ENCODE measurements around the gene CDK19. TPM values are rescaled to one million over a fixed set of nuclear protein-coding genes. Genes with fewer than 3 reads are reported as not detected.

Gene CDK19
- total and polyA plus RNA-seq, 2 of the 4 experiments (the other 2 are of a cell fraction) = 6.0 to 6.8 TPM

DNA sequence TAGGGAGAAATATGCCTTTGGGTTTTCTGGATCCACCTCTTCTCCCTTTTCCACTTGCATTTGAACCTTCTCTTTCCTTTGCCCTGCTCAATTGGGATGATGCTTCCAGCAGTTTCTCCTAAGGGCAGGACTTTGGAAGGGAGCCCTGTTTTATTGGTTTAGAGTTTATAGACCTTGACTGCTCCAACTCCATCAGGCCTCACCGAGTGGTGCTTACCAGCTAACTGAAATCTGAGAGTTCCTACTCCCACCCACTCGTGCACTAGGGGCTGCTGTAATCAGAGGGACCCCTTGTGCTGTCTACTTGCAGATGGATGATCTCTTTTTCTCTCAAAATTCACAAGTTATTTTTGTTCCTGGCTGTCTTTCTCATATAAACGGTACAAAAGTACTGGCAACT is 217.5 kb downstream of the CDK19 start:
- no peak for TF ChIP-seq CEBPB (IDR thresholded peaks at IDR 0.05; ENCODE audit: low read depth, low read length)
- TF ChIP-seq, protein P1, sequence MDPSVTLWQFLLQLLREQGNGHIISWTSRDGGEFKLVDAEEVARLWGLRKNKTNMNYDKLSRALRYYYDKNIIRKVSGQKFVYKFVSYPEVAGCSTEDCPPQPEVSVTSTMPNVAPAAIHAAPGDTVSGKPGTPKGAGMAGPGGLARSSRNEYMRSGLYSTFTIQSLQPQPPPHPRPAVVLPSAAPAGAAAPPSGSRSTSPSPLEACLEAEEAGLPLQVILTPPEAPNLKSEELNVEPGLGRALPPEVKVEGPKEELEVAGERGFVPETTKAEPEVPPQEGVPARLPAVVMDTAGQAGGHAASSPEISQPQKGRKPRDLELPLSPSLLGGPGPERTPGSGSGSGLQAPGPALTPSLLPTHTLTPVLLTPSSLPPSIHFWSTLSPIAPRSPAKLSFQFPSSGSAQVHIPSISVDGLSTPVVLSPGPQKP (IDR thresholded peaks at IDR 0.05; ENCODE audit: borderline replicate concordance, low read depth, low read length) = no peak
- TF ChIP-seq RFX5 (IDR thresholded peaks at IDR 0.05; ENCODE audit: low read depth, low read length) = no peak
- TF ChIP-seq MAFK (IDR thresholded peaks at IDR 0.05; ENCODE audit: low read depth, low read length) = no peak
- no peak for TF ChIP-seq MXI1 (IDR thresholded peaks at IDR 0.05; ENCODE audit: borderline replicate concordance, low read depth, low read length)
- TF ChIP-seq FOS (IDR thresholded peaks at IDR 0.05; ENCODE audit: low read depth, low read length) = no peak
- no peak for TF ChIP-seq BHLHE40 (IDR thresholded peaks at IDR 0.05; ENCODE audit: low read depth, low read length)
- no peak overlapping the region for H3K23ac ChIP-seq (ENCODE audit: low read depth, low read length)
- H3K9me1 ChIP-seq (ENCODE audit: insufficient read depth, low read length) = no peaks in the 10 kb centered on the region
- WGBS, 2 experiments (ENCODE audit: extremely low coverage in 2 of 2, insufficient read length in 1 of 2) = 75% methylated on average over 1 of the region's 3 CpGs; no CpG with 5 or more reads in 1 of the 2 experiments
- no peak overlapping the region for H2BK15ac ChIP-seq (ENCODE audit: low read depth, low read length)
- H4K91ac ChIP-seq (ENCODE audit: insufficient read depth, low read depth, low read length) = no peak overlapping the region
- no TSS peak for BruUV-seq (replicated peaks)
- dilution Hi-C loops (cut with HindIII; ENCODE audit: low sequenced_read_pairs, unreplicated experiment) (no loop called here), intact Hi-C loops (cut with micrococcal nuclease) (no loop called here), in situ Hi-C loops (cut with MboI; ENCODE audit: low sequenced_read_pairs) (no loop called here)
- no peak overlapping the region for H2AK5ac ChIP-seq (ENCODE audit: low read depth, low read length)
- H2AFZ ChIP-seq (replicated peaks; ENCODE audit: low read length, poor library complexity) = no peak overlapping the region
- no peak overlapping the region for H2BK5ac ChIP-seq (ENCODE audit: low read depth, low read length, poor library complexity, severe bottlenecking)
- no peak overlapping the region for H3K4me2 ChIP-seq (ENCODE audit: low read depth, low read length)
- H3K27ac ChIP-seq (ENCODE audit: insufficient read depth, low read length) = no peak overlapping the region
- H3K9me3 ChIP-seq (ENCODE audit: control insufficient read depth, insufficient read depth, low read length) = no peaks in the 10 kb centered on the region
- no peaks in the 10 kb centered on the region for H3K36me3 ChIP-seq (ENCODE audit: control insufficient read depth, insufficient read depth, low read length)
- no peak overlapping the region for H4K5ac ChIP-seq (ENCODE audit: low read depth, low read length)
- H3K14ac ChIP-seq (replicated peaks; ENCODE audit: low read depth, low read length) = no peak overlapping the region
- H3K27me3 ChIP-seq (ENCODE audit: control insufficient read depth, insufficient read depth, low read length) = no peaks in the 10 kb centered on the region
- H3K56ac ChIP-seq (ENCODE audit: extremely low read depth, insufficient read depth, low read length) = no peak overlapping the region
- H3K18ac ChIP-seq (ENCODE audit: low read depth, low read length) = no peak overlapping the region
- no peak overlapping the region for H3K4ac ChIP-seq (ENCODE audit: low read depth, low read length)
- H2BK120ac ChIP-seq (ENCODE audit: low read depth, low read length) = no peak overlapping the region
- H3K9ac ChIP-seq (ENCODE audit: low read depth, low read length) = no peak overlapping the region
- ChIA-PET POLR2A (ENCODE audit: unreplicated experiment) (no interaction called here), CTCF (interaction anchor here (1.2 kb wide), 1 partner anchor 19 kb away, joined by 3 read pairs; no protein-coding TSS in a partner anchor)
- H3K79me1 ChIP-seq (ENCODE audit: low read depth in 1 of 2, low read length in 2 of 2) = no peaks in the 10 kb centered on the region
- H2AK9ac ChIP-seq (replicated peaks; ENCODE audit: low read depth, low read length, poor library complexity) = no peak overlapping the region
- DNase-seq = no peak
- no peak overlapping the region for H2BK20ac ChIP-seq (ENCODE audit: low read depth, low read length)
- no peaks in the 10 kb centered on the region for H3K4me1 ChIP-seq (ENCODE audit: control insufficient read depth, insufficient read depth, low read length)
- ATAC-seq (ENCODE audit: low read depth) = no peak
- H4K8ac ChIP-seq (ENCODE audit: low read depth in 2 of 2, low read length in 2 of 2) = no peak overlapping the region
- no peak overlapping the region for H3K4me3 ChIP-seq (ENCODE audit: insufficient read depth, low read depth, low read length)
- H4K20me1 ChIP-seq (ENCODE audit: insufficient read depth, low read length) = no peaks in the 10 kb centered on the region

Data from IMR-90 (cell line).